Choroid plexus epithelial cell (primary cell): ENCODE data around the gene RHOA.

ENCODE experiments used
- DNase-seq: peaks from one replicate; pipeline ENCODE4 v3.0.0-alpha.2; 2010; ENCODE audit warnings: low read depth
- H3K4me3 ChIP-seq: 2 replicates; pipeline ENCODE4 v1.5.1; 2011; ENCODE audit warnings: low read depth, mild to moderate bottlenecking, control low read depth, low read length, moderate library complexity
- CTCF ChIP-seq: conservative IDR thresholded peaks from 2 replicates; pipeline ENCODE4 v1.5.1; 2011; ENCODE audit warnings: low read depth, mild to moderate bottlenecking, control low read depth, inconsistent platforms, low read length, moderate library complexity

The RHOA gene

GRCh38 chr3:49421890-49422378, 10.2 kb upstream of the RHOA start:
- TF ChIP-seq CTCF = no peak
- peak overlapping the region; percentile 37 for H3K4me3 ChIP-seq
- DNase-seq = no peak

DNA sequence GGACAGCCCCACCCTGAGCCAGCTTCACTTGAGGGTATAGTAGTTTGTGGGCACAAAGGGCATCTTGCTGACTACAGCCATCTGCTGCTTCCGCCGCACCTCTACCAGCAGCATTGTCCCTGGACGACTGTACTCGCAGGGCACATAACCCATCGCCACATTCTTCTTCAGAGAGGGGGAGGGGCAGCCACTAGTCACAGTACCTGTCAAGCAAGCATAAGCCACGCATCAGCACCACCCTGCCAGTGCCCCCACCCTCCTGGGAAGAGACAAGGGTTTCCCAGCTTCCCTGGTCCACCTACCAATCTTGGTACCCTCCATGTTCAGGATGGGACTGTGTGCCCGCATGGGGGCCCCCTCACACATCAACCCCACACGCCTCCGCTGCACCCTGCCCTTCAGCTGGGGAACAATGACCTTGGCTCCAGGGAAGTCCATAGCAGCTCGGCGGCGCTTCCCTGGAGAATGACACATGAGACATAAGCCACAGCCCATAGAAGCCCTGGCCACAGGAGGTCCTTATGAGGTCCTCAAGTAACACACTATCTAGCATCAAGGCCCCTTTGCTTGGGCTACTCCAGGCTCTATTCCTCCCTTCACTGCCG, 5.8 kb upstream of the RHOA start:
- no peak overlapping the region for H3K4me3 ChIP-seq
- no peak for DNase-seq
- no peak for TF ChIP-seq CTCF

DNA sequence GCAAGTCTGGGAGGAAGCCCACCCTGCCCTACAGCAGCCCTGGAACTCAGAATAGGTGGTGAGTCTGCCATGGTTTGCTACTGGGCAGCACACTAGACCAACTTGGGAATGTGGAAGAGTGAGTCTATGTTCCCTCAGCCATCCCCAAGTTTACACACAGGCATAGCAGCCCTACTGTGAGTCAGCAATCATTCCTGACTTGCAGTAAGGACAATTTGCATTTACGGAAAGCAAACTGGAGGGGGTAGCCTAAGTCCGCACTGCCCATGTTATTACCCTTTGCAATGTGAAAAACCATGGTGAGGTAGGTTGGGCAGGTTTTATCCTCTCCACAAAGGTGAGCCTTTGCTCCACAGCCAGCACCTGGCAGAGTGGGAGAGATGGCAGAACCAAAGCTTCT, 5.1 kb upstream of the RHOA start:
- TF ChIP-seq CTCF = no peak
- DNase-seq = no peak
- no peak overlapping the region for H3K4me3 ChIP-seq

DNA sequence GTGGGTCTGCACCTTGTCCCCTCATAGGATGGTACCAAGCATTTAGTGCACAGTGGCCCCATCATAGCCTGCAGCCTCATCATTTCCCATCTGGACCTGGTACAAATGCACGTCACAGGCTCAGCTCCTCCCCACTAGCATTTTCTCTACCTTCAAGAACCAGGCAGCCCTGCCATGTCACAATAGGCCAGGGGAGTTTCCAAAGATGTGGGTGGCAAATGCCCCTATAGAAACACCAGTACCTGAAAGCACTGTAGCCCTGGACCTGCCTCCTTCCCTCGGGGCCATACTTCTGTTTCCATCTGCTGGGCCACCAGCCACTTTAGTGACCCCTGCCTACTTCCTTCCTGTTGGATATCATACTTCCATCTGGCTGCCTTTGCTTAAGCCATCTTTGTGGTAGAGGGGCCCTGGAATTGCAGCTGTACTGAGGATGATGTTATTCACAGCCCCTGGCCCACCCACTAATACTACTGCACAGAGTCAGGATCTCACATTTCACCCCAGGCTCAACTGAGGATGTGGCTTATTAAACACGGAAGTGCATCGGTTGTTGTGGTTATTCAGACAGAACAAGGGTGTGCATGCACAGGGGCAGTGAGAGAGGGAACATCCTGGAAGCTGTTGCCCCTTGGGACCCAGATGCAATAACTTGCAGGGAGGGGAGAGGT, 4.3 kb upstream of the RHOA start:
- peak; percentile 35 for DNase-seq
- TF ChIP-seq CTCF = no peak
- no peak overlapping the region for H3K4me3 ChIP-seq

DNA sequence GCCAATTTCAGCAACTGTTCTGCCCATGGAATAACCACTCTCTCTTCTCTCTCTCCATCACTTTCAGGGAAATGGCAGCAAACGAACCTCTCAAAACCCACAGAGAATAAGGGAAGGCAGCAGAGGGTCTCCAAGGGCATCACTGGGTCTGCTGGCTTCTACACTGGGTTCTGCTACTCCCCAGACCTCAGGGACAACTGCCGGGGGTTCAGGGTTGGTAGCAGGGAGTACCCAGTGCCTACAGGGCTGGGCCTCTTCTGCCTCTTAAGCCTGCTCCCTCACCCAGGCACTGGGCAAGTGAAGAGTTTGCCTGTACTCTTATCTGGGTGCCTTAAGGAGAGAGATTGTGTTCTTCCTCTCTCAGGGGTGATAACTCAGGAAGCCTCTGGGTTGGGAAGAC, 3.0 kb upstream of the RHOA start:
- no peak for DNase-seq
- no peak for TF ChIP-seq CTCF
- no peak overlapping the region for H3K4me3 ChIP-seq

GRCh38 chr3:49413338-49413734, 1.6 kb upstream of the RHOA start:
- DNase-seq = no peak
- TF ChIP-seq CTCF = no peak

More at GRCh38 chr3:49413338-49413734, 1.6 kb upstream of the RHOA start:
- H3K4me3 ChIP-seq = peak overlapping the region; percentile 97
